Heart left ventricle (tissue), 13 donors: Measurements from ENCODE around the gene OXNAD1.

Experiments used
- POLR2A ChIP-seq, 2 donors: fragments of 450-650 bp; IDR thresholded peaks; one replicate each; pipeline ENCODE4 v1.6.1; 2017; ENCODE audit warnings: antibody characterized with exemption in 2 of 2, mild to moderate bottlenecking in 2 of 2, moderate library complexity in 2 of 2
- TF ChIP-seq, protein P1 (sequence below), 12 donors: fragments of 200-600 bp; sonication (generic) in 4 of 12; IDR thresholded peaks; one replicate each; pipeline versions ENCODE4 v1.5.0 to v1.8.0; 2018 to 2022; ENCODE audit warnings: antibody characterized with exemption in 12 of 12, mild to moderate bottlenecking in 5 of 12
- donor health status: ischemic (EF 13 %, LVEDD 7.1; RV severe dilation, severe dysfunction).
- donor health status: DM: no; HTN: yes; CAD: no.
- donor health status: DM: no; HTN: no; CAD: no.
- donor health status: ischemic (EF 25% LVEDD 6.9; RV normal size, moderate dysfunction).
- donor health status: ischemic (EF 25% LVEDD 5.7; RV mildly dilated, moderate dysfunction).
- donor health status: ischemic (EF 35%, LVEDD 5.7; RV mildly dilated, moderate dysfunction).
- donor health status: nonischemic (EF 11% LVEDD 7.7; RV severe dilation, severe dysfunction).
- donor health status: DM: yes; HTN: yes; CAD: no.
- donor health status: PGD.
- donor health status: ischemic (EF 29% LVEDD 5.4; RV normal size, mild dysfunction).
- donor health status: nonischemic (EF 23%, LVEDD 6.1; RV moderate dilation, normal function).

DNA sequence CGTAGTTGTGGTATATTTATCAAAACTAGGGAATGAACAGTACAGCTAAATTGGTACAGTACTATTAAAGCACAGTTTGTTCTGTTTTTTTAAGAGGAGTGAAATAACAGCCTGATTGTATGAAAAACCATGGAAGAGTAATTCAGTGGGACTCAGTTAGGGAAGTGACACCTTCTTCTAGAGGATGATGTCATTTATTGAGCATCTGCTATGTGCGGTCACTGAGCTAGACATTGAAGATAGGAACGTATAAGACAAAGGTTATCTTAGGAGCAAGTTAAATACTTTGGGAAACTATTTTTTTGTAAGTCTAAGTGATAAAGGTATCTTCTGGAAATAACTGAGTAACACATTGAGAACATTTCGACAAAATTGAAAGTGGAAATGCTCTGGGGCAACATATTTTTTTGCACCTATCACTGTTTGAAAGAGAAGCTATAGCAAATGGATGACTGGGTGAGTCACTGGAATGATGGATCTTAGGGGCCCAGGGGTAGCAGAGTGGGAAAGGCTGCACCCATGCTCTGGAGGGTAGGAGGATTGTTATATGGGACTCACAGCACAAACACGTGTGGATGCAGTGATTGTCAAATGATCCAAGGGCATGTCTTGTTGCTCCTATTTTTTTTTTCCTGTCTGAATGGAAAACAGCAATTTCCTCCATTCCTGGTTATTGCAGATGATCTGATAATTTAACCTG is 43.0 kb downstream of the OXNAD1 start:
- TF ChIP-seq POLR2A (IDR thresholded peaks at IDR 0.05): no peak
- TF ChIP-seq, protein P1, sequence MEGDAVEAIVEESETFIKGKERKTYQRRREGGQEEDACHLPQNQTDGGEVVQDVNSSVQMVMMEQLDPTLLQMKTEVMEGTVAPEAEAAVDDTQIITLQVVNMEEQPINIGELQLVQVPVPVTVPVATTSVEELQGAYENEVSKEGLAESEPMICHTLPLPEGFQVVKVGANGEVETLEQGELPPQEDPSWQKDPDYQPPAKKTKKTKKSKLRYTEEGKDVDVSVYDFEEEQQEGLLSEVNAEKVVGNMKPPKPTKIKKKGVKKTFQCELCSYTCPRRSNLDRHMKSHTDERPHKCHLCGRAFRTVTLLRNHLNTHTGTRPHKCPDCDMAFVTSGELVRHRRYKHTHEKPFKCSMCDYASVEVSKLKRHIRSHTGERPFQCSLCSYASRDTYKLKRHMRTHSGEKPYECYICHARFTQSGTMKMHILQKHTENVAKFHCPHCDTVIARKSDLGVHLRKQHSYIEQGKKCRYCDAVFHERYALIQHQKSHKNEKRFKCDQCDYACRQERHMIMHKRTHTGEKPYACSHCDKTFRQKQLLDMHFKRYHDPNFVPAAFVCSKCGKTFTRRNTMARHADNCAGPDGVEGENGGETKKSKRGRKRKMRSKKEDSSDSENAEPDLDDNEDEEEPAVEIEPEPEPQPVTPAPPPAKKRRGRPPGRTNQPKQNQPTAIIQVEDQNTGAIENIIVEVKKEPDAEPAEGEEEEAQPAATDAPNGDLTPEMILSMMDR (IDR thresholded peaks at IDR 0.05): no peak
